Heart left ventricle (tissue), 16 donors: ENCODE measurements around the gene NRBF2. TPM values are rescaled to one million over a fixed set of nuclear protein-coding genes. Genes with fewer than 3 reads are reported as not detected.

Experiments
- ATAC-seq, 4 donors: fragments of 200-7000 bp; cut with Tn5 transposase; one replicate each; pipeline ENCODE4 v1.9.1; 2020 to 2022; ENCODE audit warnings: moderate library complexity in 4 of 4, mild to moderate bottlenecking in 3 of 4, moderate number of reproducible peaks in 1 of 4
- DNase-seq, 5 donors: peaks; one replicate each; pipeline ENCODE4 v3.0.0-alpha.2; 2020
- H3K27ac ChIP-seq, 12 donors: fragments of 200-600 bp; sonication (generic) in 4 of 12; one replicate each; pipeline versions ENCODE4 v1.5.0 to v1.8.0; 2016 to 2022; ENCODE audit warnings: mild to moderate bottlenecking in 2 of 12
- H3K27me3 ChIP-seq, 9 donors: fragments of 200-600 bp; sonication (generic) in 2 of 9; one replicate each; pipeline versions ENCODE4 v1.5.1 to v1.8.0; 2016 to 2022; ENCODE audit warnings: mild to moderate bottlenecking in 3 of 9
- H3K36me3 ChIP-seq, 9 donors: fragments of 200-600 bp; sonication (generic) in 2 of 9; one replicate each; pipeline versions ENCODE4 v1.5.0 to v1.8.0; 2018 to 2022; ENCODE audit warnings: mild to moderate bottlenecking in 2 of 9
- H3K4me1 ChIP-seq, 12 donors: fragments of 200-600 bp; sonication (generic) in 4 of 12; one replicate each; pipeline versions ENCODE4 v1.5.0 to v1.8.0; 2016 to 2022; ENCODE audit warnings: mild to moderate bottlenecking in 3 of 12
- H3K4me3 ChIP-seq, 12 donors: fragments of 200-600 bp; sonication (generic) in 4 of 12; one replicate each; pipeline versions ENCODE4 v1.5.0 to v1.8.0; 2017 to 2022; ENCODE audit warnings: mild to moderate bottlenecking in 9 of 12, moderate library complexity in 4 of 12
- H3K9me3 ChIP-seq, 12 donors: fragments of 200-600 bp; sonication (generic) in 4 of 12; one replicate each; pipeline versions ENCODE4 v1.5.0 to v1.8.0; 2016 to 2022; ENCODE audit warnings: mild to moderate bottlenecking in 1 of 12
- CTCF ChIP-seq, 12 donors: fragments of 200-600 bp; sonication (generic) in 4 of 12; IDR thresholded peaks; one replicate each; pipeline versions ENCODE4 v1.5.0 to v1.8.0; 2018 to 2022; ENCODE audit warnings: antibody characterized with exemption in 12 of 12, mild to moderate bottlenecking in 5 of 12
- POLR2A ChIP-seq, 2 donors: fragments of 450-650 bp; IDR thresholded peaks; one replicate each; pipeline ENCODE4 v1.6.1; 2017; ENCODE audit warnings: antibody characterized with exemption in 2 of 2, mild to moderate bottlenecking in 2 of 2, moderate library complexity in 2 of 2
- WGBS, 4 donors: extraction: QIAGEN DNeasy Blood & Tissue Kit in 2 of 4; methylation state at CpG; one replicate each; pipeline versions ENCODE4 v1.1.5 to v1.1.7; 2013 to 2018; 5-methylcytosine and 5-hydroxymethylcytosine counted together
- intact Hi-C, 10 donors: fragments of 100-400 bp; cut with DNase I; formaldehyde crosslinking; loops; one replicate each; pipeline versions ENCODE4 v1.11.1 to v1.14.2; 2022
- polyA plus RNA-seq, 2 donors: library from polyadenylated mRNA; stranded (reverse); fragments of 200-250 nt; gene quantifications; one replicate each; pipeline ENCODE4 v1.2.3, GENCODE V29; 2013
- total RNA-seq, 9 donors: library from RNA; depleted of rRNA in 2 of 9; stranded (reverse); fragments of >200 nt in 2 of 9; fragmentation: NEBNext Ultra II Directional in 3 of 9; extraction: Animal tissue kit (Norgen Biotek cat#: 25700) in 3 of 9; gene quantifications; one replicate each; pipeline versions ENCODE4 v1.1.0 to v1.2.4, GENCODE V29; 2016 to 2023
- donor health status: ischemic (EF 13 %, LVEDD 7.1; RV severe dilation, severe dysfunction).
- donor health status: healthy with polysubstance abuse.
- donor health status: DM: no; HTN: yes; CAD: no.
- donor health status: DM: no; HTN: no; CAD: no.
- donor health status: ischemic (EF 25% LVEDD 6.9; RV normal size, moderate dysfunction).
- donor health status: ischemic (EF 25% LVEDD 5.7; RV mildly dilated, moderate dysfunction).
- donor health status: healthy.
- donor health status: DM: yes; HTN: yes; CAD: no.
- donor health status: ischemic (EF 35%, LVEDD 5.7; RV mildly dilated, moderate dysfunction).
- donor health status: nonischemic (EF 11% LVEDD 7.7; RV severe dilation, severe dysfunction).
- donor health status: DM: yes; HTN: yes; CAD: no.
- donor health status: PGD.
- donor health status: ischemic (EF 29% LVEDD 5.4; RV normal size, mild dysfunction).
- donor health status: nonischemic (EF 23%, LVEDD 6.1; RV moderate dilation, normal function).

NRBF2 gene
- total and polyA plus RNA-seq, 11 donors, result 2.7 to 18.3 (median 10.7) TPM

- no peak for ATAC-seq
- H3K9me3 ChIP-seq, result no peaks in the 10 kb centered on the region
- TF ChIP-seq POLR2A (IDR thresholded peaks at IDR 0.05), result no peak
- no peak for TF ChIP-seq CTCF (IDR thresholded peaks at IDR 0.05)
- intact Hi-C loops, result loop anchor here in 1 of 10 donors (5.0 kb wide), 1 partner anchor 36 kb away; no protein-coding TSS in a partner anchor
- H3K4me1 ChIP-seq, result peaks cover 3 to 35% (median 23%) of the 10 kb centered on the region in 12 donors
- no peak for DNase-seq
- no peaks in the 10 kb centered on the region for H3K36me3 ChIP-seq
- H3K27me3 ChIP-seq, result no peaks in the 10 kb centered on the region
- 79 to 86% (median 83%) methylated on average over 5 of the region's 5 CpGs for WGBS, 4 donors
- no peak overlapping the region for H3K27ac ChIP-seq
- no peak overlapping the region for H3K4me3 ChIP-seq
These were observed 22.2 kb upstream of the NRBF2 start for GRCh38 chr10:63110940-63111339.

GRCh38 chr10:63114031-63114814, 18.9 kb upstream of the NRBF2 start:
- peak overlapping the region; percentile 10 to 92 (median 83) for H3K27ac ChIP-seq
- no peak for TF ChIP-seq POLR2A (IDR thresholded peaks at IDR 0.05)
- no peak for TF ChIP-seq CTCF (IDR thresholded peaks at IDR 0.05)
- peaks cover 3 to 35% (median 26%) of the 10 kb centered on the region in 12 donors for H3K4me1 ChIP-seq

GRCh38 chr10:63115732-63116383, 17.3 kb upstream of the NRBF2 start:
- no peaks in the 10 kb centered on the region for H3K27me3 ChIP-seq
- no peak overlapping the region for H3K4me3 ChIP-seq
- intact Hi-C loops, result loop anchor here in 1 of 10 donors (1.0 kb wide), 1 partner anchor 17 kb away; the partner anchor contains the start of gene NRBF2

More at GRCh38 chr10:63114031-63114814, 18.9 kb upstream of the NRBF2 start:
- Histone ChIP-seq H3K36me3 (no peaks in the 10 kb centered on the region), H3K4me3 (no peak overlapping the region), H3K9me3 (no peaks in the 10 kb centered on the region), H3K27me3 (no peaks in the 10 kb centered on the region)
- WGBS, 4 donors, result 39 to 49% (median 47%) methylated on average over 4 of the region's 4 CpGs
- intact Hi-C loops, result loop anchor here in 1 of 10 donors (5.0 kb wide), 1 partner anchor 33 kb away; no protein-coding TSS in a partner anchor
- peak; percentile 66 to 84 (median 78) for ATAC-seq
- DNase-seq, result peak; percentile 63 to 82 (median 71)

More at GRCh38 chr10:63115732-63116383, 17.3 kb upstream of the NRBF2 start:
- ATAC-seq (peak; percentile 96 to 98 (median 98)), DNase-seq (peak; percentile 69 to 91 (median 89))
- no peaks in the 10 kb centered on the region for H3K9me3 ChIP-seq
- TF ChIP-seq POLR2A (IDR thresholded peaks at IDR 0.05) (no peak), CTCF (IDR thresholded peaks at IDR 0.05) (no peak)
- WGBS, 4 donors, result 24 to 35% (median 27%) methylated on average over 7 of the region's 7 CpGs
- H3K27ac ChIP-seq, result peak overlapping the region; percentile 26 to 92 (median 83)
- H3K4me1 ChIP-seq, result peaks cover 3 to 35% (median 26%) of the 10 kb centered on the region in 12 donors
- no peaks in the 10 kb centered on the region for H3K36me3 ChIP-seq
